ENCODE measurements around the gene USH1C. TPM values are rescaled to one million over a fixed set of nuclear protein-coding genes. Genes with fewer than 3 reads are reported as not detected.

USH1C gene
- total RNA-seq, 1 donor: not detected

GRCh38 chr11:17559341-17560087 is 15.3 kb upstream of the USH1C start:
- no peaks in the 10 kb centered on the region for H3K9me3 ChIP-seq (ENCODE audit: low read depth, low read length)
- H3K4me3 ChIP-seq (ENCODE audit: low read length): no peak overlapping the region
- H3K27me3 ChIP-seq (ENCODE audit: insufficient read depth, low read length): no peaks in the 10 kb centered on the region
- no peaks in the 10 kb centered on the region for H3K4me1 ChIP-seq (ENCODE audit: insufficient read depth, low read length)

- no peaks in the 10 kb centered on the region for H3K9me3 ChIP-seq (ENCODE audit: low read depth, low read length)
- H3K4me1 ChIP-seq (ENCODE audit: insufficient read depth, low read length): no peaks in the 10 kb centered on the region
- no peak overlapping the region for H3K4me3 ChIP-seq (ENCODE audit: low read length)
- no peaks in the 10 kb centered on the region for H3K27me3 ChIP-seq (ENCODE audit: insufficient read depth, low read length)
These were observed 14.7 kb upstream of the USH1C start for GRCh38 chr11:17558916-17559315.

GRCh38 chr11:17558025-17558780 is 14.0 kb upstream of the USH1C start:
- no peaks in the 10 kb centered on the region for H3K4me1 ChIP-seq (ENCODE audit: insufficient read depth, low read length)
- no peak overlapping the region for H3K4me3 ChIP-seq (ENCODE audit: low read length)

GRCh38 chr11:17556999-17557398 is 12.8 kb upstream of the USH1C start:
- no peak overlapping the region for H3K4me3 ChIP-seq (ENCODE audit: low read length)
- H3K4me1 ChIP-seq (ENCODE audit: insufficient read depth, low read length): no peaks in the 10 kb centered on the region
- H3K9me3 ChIP-seq (ENCODE audit: low read depth, low read length): no peaks in the 10 kb centered on the region
- no peaks in the 10 kb centered on the region for H3K27me3 ChIP-seq (ENCODE audit: insufficient read depth, low read length)

More at GRCh38 chr11:17558025-17558780, 14.0 kb upstream of the USH1C start:
- Histone ChIP-seq H3K9me3 (ENCODE audit: low read depth, low read length) (no peaks in the 10 kb centered on the region), H3K27me3 (ENCODE audit: insufficient read depth, low read length) (no peaks in the 10 kb centered on the region)

- no peaks in the 10 kb centered on the region for H3K27me3 ChIP-seq (ENCODE audit: insufficient read depth, low read length)
- H3K4me1 ChIP-seq (ENCODE audit: insufficient read depth, low read length): no peaks in the 10 kb centered on the region
- H3K9me3 ChIP-seq (ENCODE audit: low read depth, low read length): no peaks in the 10 kb centered on the region
- H3K4me3 ChIP-seq (ENCODE audit: low read length): no peak overlapping the region
These were observed 10.3 kb upstream of the USH1C start for GRCh38 chr11:17554487-17554886.

GRCh38 chr11:17553249-17553546 is 9.0 kb upstream of the USH1C start:
- Histone ChIP-seq H3K9me3 (ENCODE audit: low read depth, low read length) (no peaks in the 10 kb centered on the region), H3K4me3 (ENCODE audit: low read length) (no peak overlapping the region), H3K27me3 (ENCODE audit: insufficient read depth, low read length) (no peaks in the 10 kb centered on the region), H3K4me1 (ENCODE audit: insufficient read depth, low read length) (no peaks in the 10 kb centered on the region)

GRCh38 chr11:17552392-17553248 is 8.4 kb upstream of the USH1C start:
- no peak overlapping the region for H3K4me3 ChIP-seq (ENCODE audit: low read length)
- H3K4me1 ChIP-seq (ENCODE audit: insufficient read depth, low read length): no peaks in the 10 kb centered on the region
- no peaks in the 10 kb centered on the region for H3K27me3 ChIP-seq (ENCODE audit: insufficient read depth, low read length)
- H3K9me3 ChIP-seq (ENCODE audit: low read depth, low read length): no peaks in the 10 kb centered on the region

- no peaks in the 10 kb centered on the region for H3K4me1 ChIP-seq (ENCODE audit: insufficient read depth, low read length)
- no peak overlapping the region for H3K4me3 ChIP-seq (ENCODE audit: low read length)
- no peaks in the 10 kb centered on the region for H3K9me3 ChIP-seq (ENCODE audit: low read depth, low read length)
- H3K27me3 ChIP-seq (ENCODE audit: insufficient read depth, low read length): no peaks in the 10 kb centered on the region
These were observed 7.8 kb upstream of the USH1C start for GRCh38 chr11:17552041-17552355.

GRCh38 chr11:17551347-17552040 is 7.3 kb upstream of the USH1C start:
- Histone ChIP-seq H3K4me3 (ENCODE audit: low read length) (no peak overlapping the region), H3K9me3 (ENCODE audit: low read depth, low read length) (no peaks in the 10 kb centered on the region), H3K4me1 (ENCODE audit: insufficient read depth, low read length) (no peaks in the 10 kb centered on the region), H3K27me3 (ENCODE audit: insufficient read depth, low read length) (no peaks in the 10 kb centered on the region)

- H3K9me3 ChIP-seq (ENCODE audit: low read depth, low read length): no peaks in the 10 kb centered on the region
These were observed 6.5 kb upstream of the USH1C start for GRCh38 chr11:17550450-17551346.

GRCh38 chr11:17548444-17548843 is 4.2 kb upstream of the USH1C start:
- Histone ChIP-seq H3K4me1 (ENCODE audit: insufficient read depth, low read length) (no peaks in the 10 kb centered on the region), H3K4me3 (ENCODE audit: low read length) (no peak overlapping the region), H3K27me3 (ENCODE audit: insufficient read depth, low read length) (peaks cover 7% of the 10 kb centered on the region), H3K9me3 (ENCODE audit: low read depth, low read length) (no peaks in the 10 kb centered on the region)

More at GRCh38 chr11:17550450-17551346, 6.5 kb upstream of the USH1C start:
- Histone ChIP-seq H3K4me1 (ENCODE audit: insufficient read depth, low read length) (no peaks in the 10 kb centered on the region), H3K4me3 (ENCODE audit: low read length) (no peak overlapping the region), H3K27me3 (ENCODE audit: insufficient read depth, low read length) (no peaks in the 10 kb centered on the region)

- H3K9me3 ChIP-seq (ENCODE audit: low read depth, low read length): no peaks in the 10 kb centered on the region
- no peak overlapping the region for H3K4me3 ChIP-seq (ENCODE audit: low read length)
- H3K27me3 ChIP-seq (ENCODE audit: insufficient read depth, low read length): peaks cover 7% of the 10 kb centered on the region
- H3K4me1 ChIP-seq (ENCODE audit: insufficient read depth, low read length): no peaks in the 10 kb centered on the region
These were observed 3.7 kb upstream of the USH1C start for GRCh38 chr11:17547932-17548331.

- H3K9me3 ChIP-seq (ENCODE audit: low read depth, low read length): no peaks in the 10 kb centered on the region
- H3K27me3 ChIP-seq (ENCODE audit: insufficient read depth, low read length): peaks cover 7% of the 10 kb centered on the region
These were observed 2.9 kb upstream of the USH1C start, which contains the start of gene OTOG for GRCh38 chr11:17547051-17547577. TSS of gene OTOG (plus strand) at chr11:17547259. CDS start at chr11:17547373, 114 bp downstream.

GRCh38 chr11:17546240-17546639 is 2.0 kb upstream of the USH1C start:
- Histone ChIP-seq H3K4me3 (ENCODE audit: low read length) (no peak overlapping the region), H3K4me1 (ENCODE audit: insufficient read depth, low read length) (no peaks in the 10 kb centered on the region), H3K9me3 (ENCODE audit: low read depth, low read length) (no peaks in the 10 kb centered on the region), H3K27me3 (ENCODE audit: insufficient read depth, low read length) (peaks cover 7% of the 10 kb centered on the region)

More at GRCh38 chr11:17547051-17547577, 2.9 kb upstream of the USH1C start, which contains the start of gene OTOG:
- Histone ChIP-seq H3K4me3 (ENCODE audit: low read length) (no peak within 1 kb of the TSS), H3K4me1 (ENCODE audit: insufficient read depth, low read length) (no peaks in the 10 kb centered on the region)

Data from mononuclear cell (primary cell).